ENCODE results near the gene RFX4.

GRCh38 chr12:106647793-106648514 is 65.2 kb downstream of the RFX4 start:
- TF ChIP-seq POLR2AphosphoS5 (IDR thresholded peaks at IDR 0.05) (no peak), CTCF (IDR thresholded peaks at IDR 0.05) (no peak), POLR2A (IDR thresholded peaks at IDR 0.05) (no peak)
